ENCODE results near the gene KRTAP9-4.

KRTAP9-4 gene

DNA sequence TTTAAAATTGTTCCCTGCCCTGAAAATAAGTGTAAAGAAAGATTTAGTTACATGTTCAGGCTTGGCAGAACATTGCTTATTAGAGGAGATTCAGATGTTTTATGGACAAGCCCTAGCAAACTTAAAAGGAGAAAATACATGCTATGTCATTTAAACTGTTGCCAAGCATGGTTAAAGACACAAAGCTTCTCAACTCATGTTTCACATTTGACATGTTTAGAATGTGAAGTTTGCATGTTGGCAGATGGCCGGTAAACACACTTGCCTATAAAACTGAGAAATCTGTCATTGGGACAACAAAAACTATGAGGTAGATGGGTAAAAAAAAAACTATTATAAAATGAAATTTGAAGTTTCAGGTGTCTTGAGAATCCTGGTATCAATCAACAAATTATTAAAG is 47.4 kb downstream of the KRTAP9-4 start:
- TF ChIP-seq, protein P1, sequence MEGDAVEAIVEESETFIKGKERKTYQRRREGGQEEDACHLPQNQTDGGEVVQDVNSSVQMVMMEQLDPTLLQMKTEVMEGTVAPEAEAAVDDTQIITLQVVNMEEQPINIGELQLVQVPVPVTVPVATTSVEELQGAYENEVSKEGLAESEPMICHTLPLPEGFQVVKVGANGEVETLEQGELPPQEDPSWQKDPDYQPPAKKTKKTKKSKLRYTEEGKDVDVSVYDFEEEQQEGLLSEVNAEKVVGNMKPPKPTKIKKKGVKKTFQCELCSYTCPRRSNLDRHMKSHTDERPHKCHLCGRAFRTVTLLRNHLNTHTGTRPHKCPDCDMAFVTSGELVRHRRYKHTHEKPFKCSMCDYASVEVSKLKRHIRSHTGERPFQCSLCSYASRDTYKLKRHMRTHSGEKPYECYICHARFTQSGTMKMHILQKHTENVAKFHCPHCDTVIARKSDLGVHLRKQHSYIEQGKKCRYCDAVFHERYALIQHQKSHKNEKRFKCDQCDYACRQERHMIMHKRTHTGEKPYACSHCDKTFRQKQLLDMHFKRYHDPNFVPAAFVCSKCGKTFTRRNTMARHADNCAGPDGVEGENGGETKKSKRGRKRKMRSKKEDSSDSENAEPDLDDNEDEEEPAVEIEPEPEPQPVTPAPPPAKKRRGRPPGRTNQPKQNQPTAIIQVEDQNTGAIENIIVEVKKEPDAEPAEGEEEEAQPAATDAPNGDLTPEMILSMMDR (IDR thresholded peaks at IDR 0.05; ENCODE audit: extremely low read depth, insufficient read depth, missing control alignments), result no peak
- in situ Hi-C loops (cut with MboI; ENCODE audit: low pct_unique_long_range_greater_than_20kb, low sequenced_read_pairs, unreplicated experiment), result no loop called here
- no peak for DNase-seq (ENCODE audit: low spot score)

DNA sequence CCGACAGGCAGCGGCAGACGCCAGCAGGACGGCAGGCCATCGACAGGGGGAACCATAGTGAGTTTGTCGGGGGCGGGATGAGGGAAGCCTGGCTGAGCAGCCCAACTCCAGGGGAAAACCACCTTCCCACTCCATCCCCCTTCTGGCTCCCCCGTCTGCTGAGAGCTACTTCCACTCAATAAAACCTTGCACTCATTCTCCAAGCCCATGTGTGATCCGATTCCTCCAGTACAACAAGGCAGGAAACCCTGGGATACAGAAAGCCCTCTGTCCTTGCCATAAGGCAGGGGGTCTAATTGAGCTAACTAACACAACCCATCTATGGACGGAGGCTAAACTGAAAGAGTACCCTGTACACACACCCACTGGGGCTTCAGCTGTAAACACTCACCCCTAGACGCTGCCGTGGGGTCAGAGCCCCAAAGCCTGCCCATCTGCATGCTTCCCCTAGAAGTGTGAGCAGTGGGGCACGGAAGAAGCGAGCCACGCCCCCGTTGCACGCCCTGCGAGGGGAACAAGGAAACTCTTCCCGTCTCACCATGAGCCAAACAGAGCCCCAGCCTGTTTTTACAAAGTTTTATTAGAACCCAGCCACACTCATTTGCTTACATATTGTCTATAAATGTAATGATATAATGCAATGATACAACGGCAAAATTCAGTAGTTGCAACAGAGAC is 49.1 kb downstream of the KRTAP9-4 start:
- in situ Hi-C loops (cut with MboI; ENCODE audit: low pct_unique_long_range_greater_than_20kb, low sequenced_read_pairs, unreplicated experiment), result no loop called here
- TF ChIP-seq, protein P1 (IDR thresholded peaks at IDR 0.05; ENCODE audit: extremely low read depth, insufficient read depth, missing control alignments), result no peak
- DNase-seq (ENCODE audit: low spot score), result no peak
